GM21390 (cell line): ENCODE measurements around the gene KIAA1755.

ENCODE experiments used
- ATAC-seq: cut with Tn5 transposase; IDR thresholded peaks from one replicate; pipeline ENCODE4 v1.9.1; 2021; ENCODE audit not compliant: unreplicated experiment

The KIAA1755 gene

DNA sequence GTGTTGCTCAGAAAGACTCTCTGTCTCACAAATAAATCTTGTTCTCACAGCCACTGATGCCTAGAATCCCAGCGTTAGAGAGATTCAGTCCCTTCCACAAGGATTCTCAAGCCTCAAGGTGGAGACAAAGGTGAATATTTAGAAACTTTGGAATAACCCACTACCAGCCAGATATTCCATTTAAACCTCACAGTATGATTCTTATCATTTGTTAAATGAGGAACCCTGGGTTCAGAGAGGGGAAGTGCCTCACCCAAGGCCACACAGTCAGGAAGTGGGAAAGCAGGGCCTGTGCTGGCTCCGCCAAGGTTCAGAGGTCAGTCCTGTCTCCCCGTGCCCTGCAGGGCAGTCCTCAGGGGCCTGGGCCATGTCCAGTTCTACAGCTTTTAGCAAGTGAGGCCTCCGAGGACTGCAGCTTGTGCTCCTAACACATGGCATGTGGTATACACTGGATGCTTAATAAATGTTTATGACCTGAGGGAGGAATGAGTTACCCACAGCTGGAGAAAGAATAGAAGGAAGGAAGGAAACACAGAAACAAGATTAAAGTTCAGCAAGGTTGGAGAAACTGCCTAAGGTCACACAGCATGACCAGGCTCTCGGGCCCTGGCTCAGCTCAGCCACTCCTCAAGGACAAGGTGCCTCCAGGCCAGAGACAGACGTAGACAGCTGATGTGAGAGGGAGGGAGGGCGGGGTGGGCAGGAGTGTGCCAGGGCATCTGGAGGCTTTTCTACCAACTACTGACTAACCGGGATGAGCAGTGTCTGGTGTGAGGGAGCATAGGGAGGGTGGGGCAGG is 91.5 kb downstream of the KIAA1755 start:
- ATAC-seq: no peak

DNA sequence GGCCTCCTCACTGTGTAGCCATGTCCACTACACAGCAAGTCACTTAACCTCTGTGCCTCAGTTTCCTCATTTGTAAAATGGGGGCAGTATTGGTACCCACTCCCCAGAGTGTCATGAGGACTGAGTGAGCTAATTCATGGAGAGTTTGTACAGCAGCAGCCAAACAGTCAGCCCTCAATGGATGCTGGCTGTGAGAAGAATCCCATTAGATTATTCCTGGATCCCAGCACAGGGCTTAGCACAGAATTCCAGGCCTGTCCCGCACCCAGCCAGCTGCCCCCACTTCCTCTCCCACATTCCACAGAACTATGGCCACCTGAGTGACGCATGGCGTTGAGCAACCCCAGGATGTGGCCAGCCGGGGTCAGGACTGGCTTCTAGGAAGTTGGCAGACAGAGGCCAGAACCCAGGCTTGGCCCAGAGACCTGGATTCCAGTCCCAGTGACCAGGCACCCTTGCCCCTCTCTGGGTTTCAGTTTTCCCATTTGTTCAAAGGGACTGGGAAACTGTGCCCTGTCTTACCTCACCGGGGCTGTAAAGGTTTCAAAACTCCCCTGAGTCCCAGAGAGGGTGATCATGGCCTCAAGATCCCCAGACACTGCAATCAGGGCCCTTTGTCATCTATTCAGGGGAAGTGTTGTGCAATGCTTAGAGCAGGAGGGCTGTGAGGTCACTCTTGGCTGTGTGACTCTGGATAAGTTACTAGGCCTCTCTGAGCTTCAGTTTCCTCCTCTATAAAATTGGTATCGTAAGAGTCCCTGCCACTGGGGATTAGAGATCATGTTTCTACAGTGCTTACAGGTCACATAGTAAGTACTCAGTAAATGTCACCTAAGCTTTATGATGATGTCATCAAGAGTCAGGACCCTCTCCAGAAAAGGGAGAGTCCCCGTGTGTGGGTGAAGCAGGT is 92.4 kb downstream of the KIAA1755 start:
- no peak for ATAC-seq

DNA sequence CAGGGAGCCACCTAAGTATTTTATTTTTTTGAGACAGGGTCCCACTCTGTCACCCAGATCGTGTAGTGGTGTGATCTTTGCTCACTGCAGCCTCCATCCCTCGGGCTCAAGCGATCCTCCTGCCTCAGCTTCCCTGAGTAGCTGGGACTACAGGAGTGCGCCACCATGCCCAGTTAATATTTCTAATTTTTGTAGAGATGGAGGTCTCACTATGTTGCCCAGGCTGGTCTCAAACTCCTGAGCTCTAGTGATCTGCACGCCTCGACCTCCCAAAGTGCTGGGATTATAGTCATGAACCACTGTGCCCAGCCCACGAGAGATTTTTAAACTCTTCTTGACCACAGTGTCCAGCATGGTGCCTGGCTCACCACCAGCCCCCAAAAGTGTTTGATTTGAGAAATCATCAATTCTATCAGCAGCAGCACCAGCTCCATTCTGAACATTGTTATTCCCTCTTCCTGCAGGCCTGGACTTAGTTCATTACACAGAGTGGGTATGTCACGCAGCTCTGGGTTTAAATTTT is 93.1 kb downstream of the KIAA1755 start:
- ATAC-seq: no peak

DNA sequence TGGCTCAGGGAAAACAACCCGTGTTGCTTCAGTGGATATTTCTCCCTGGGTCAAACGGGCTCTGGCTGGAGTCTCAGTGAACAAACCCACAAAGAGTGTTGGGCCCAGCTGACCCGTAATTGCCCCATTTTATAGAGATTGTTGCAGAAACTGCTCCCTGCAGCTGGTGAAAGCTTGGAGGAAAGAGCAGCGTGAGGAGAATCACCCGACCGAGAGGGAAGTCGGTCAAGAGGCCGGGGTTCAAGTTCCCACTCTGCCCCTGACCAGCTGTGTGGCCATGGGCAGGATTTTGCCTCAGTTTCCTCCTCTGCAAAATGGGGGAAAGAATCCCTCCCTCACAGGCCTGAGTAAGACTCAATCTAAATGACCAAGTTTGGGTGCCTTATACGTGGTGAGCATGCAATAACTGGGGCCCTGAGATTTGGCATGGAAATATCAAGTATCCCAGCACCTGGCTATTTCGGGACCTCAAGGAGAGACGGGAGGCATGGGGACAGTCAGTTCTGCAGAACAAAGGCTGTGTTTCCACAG is 93.8 kb downstream of the KIAA1755 start:
- no peak for ATAC-seq

DNA sequence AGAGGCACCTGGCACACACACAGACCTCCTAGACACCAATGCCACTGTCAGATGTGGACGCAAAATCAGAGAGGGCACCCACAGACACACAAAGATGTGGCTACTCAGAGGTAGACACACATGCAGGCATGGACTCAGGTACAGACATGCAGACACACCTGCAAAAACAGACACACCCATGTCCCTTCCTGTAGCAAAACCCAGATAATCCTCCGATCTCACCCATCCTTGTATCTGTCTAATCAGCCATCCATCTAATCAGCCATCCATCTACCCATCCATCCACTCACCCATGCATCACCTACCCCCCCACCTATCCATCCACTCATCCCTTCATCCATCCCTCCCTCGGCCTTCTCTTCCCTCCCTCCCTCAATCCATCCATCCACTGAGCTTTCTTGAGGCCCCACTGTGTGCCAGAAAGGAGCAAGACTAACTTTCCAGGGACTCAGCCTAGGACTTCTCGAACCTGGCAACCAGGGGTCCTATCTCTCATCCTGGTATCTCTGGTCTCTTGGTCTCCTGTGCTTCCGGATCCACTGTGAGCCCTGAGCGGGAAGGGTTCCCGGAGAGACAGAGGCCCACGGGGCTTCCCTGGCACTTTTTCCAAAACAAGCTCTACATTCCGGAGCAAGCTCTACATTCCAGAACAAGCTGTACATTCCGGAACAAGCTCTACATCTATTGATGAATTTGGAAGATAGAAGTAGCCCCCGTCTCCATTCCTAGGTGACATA is 94.4 kb downstream of the KIAA1755 start:
- no peak for ATAC-seq

DNA sequence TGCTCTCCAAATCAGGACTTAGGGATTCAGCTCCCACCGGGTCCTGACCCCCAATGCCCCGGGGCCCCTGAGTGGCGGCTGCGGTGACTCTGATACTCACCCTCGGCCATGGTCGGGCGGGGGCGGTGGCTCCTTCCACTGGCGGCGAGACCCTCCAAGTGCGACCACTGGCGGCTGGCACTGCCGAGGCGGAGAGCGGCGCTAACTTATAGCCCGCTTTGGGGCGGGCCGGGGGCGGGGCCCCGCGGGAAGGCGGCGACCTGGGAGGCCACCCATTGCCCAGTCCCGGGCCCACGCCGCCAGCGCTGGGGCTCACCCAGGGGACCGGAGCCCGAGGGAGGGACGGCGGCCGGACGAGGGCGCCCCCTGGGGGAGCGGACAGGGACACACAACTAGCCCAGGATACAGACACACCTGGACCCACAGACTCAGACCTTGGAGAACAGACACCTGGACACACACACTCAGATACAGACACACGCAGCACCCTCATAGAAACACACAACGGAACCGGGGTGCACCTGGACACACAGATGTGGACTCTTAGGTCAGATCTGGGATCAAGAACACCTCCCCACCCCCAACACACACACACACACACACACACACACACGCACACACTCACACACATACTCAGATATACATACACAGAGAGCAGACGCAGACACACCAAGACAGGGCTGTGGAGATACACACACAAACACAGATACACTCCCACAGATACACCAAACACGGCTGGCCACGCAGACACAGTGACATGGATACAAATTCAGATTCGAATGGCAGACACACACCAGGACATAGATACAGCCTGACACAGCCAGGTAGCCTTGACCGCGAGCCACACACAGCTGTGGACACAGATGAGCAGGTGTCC is 95.2 kb downstream of the KIAA1755 start, which contains the start of gene TGM2:
TSS of gene TGM2 (minus strand) at position 182 of the 877 bp plus-strand sequence. CDS start at position 110, 72 bp downstream.
- ATAC-seq: peak; percentile 74

DNA sequence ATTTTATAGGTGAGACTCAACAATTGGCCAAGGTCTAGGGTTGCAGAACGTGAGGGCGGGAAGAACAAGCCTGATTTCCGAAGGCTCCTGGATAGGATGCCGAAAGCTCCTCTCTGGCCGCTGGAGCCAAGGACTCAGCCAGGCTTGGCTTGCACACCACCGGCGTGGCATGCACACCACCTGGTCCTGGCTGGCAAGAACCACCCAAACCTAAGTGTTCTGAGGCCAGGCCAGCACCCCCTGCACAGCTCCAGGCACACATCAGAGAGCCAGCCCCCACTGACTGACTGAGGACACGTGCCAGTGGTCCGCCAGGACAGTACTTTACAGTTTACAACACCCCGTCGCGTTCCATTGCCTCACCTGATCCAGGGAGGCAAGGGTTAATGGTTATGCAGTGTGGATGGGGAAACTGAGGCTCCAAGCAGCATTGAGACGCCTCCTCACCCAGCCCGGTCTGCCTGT is 95.9 kb downstream of the KIAA1755 start:
- no peak for ATAC-seq

DNA sequence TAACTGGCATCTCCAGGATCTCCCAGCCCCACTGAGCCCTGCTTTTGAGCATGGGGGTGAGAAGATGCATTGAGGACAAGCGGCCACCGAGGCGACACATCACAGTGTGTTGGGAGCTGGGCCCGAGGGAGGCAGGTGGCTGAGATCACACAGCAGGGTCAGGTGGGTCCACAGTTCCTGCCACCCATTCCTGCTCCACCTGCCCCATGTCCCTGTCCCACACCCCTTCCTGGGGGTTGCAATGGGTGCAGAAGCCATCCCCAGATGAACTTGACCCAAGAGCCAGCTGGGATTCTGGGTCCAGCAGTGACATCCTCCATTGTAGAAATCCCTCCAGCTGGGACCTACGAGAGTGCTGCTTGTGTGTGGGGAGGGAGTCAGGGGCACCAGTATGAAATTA is 96.5 kb downstream of the KIAA1755 start:
- ATAC-seq: no peak

DNA sequence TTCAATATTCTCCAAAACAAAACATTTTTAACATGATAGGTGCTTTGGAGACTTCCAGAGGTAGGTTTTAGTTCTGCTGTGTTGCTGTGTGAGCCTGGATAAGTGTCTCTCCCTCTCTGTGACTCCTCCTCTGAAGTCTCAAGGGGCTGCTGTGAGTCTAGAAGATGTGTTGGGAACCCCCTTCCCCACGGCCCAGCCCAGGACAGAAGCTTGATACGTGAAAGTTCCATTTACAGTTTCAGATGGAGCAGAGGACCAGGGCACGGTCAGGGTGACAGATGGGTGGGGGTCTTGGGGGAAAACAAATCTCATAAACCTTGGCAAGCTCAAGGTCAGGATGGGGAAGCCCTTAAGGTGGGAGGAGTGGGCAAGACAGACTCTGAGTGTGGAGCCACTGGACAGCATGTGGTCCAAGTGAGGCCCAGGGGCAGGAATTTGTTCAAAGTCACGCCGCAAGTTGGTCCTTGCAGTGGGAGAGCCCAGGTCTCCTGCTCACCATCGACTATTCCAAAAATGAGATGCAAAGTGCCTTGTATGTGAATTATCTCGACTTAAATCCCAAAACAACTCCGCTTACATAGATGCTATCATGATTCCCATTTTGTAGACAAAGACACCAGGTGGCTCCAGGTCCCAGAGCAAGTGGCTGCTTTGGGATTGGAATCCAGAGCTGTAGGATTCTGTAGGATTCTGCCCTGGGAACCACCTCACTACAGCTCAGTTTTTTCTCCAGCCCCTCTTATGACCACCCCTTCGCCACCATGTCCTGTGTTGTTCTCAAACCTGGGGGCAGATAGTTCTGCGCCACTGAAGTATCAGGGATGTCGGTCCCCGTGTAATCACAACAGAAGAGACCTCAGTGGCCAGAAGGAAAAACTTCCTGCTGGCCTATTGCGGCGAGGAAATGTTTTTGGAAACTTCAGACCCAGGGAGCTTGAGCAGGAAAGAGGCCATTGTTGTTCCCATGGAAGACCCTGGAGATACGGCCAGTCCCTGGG is 97.4 kb downstream of the KIAA1755 start:
- no peak for ATAC-seq

DNA sequence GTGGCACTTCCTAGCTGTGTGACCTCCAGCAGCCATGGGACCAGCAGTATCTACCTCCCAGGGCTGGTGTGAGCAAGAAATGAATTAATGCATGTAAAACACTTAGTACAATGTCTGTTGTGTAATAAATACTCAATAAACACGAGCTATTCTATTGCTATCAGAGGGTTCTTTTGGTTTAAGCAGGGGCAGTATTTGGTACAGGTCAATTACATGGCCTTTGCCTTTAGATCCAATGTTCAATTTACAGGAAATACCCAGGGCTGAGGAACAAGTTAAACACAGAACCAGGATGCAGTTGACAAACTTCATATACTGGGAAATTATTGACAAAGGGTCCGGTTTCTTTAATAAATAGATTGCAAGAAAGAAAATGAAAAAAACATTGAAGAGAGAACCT is 98.4 kb downstream of the KIAA1755 start:
- no peak for ATAC-seq

DNA sequence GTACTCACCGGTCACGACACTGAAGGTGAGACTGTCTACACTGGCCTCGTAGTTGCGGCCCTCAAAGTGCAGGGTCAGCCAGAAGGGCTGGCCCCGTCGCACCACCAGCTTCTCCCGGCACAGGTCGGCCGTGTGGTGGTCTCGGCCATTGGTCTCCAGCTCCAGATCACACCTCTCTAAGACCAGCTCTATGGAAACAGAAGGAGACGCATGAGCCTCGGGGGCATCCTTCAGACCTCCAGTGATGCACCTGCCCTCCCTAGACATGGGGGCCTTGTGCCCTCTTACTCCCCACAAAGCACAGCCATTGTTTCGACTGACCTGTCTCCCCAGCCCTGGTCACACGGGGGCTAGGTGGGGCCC is 99.1 kb downstream of the KIAA1755 start:
- ATAC-seq: no peak
